SU-DHL-6 (cell line): ENCODE measurements around the gene ABCF2.

ENCODE experiments used
- H2AFZ ChIP-seq: fragments of 200-600 bp; sonication (generic); 2 replicates; pipeline ENCODE4 v1.6.1; 2014; ENCODE audit warnings: low read depth, mild to moderate bottlenecking, moderate library complexity, mixed read lengths, antibody characterized with exemption, low read length; ENCODE audit not compliant: severe bottlenecking
- H3F3A ChIP-seq: fragments of 200-600 bp; shearing (Covaris generic); 2 replicates; pipeline ENCODE4 v1.6.0; 2016; ENCODE audit warnings: antibody characterized with exemption, mild to moderate bottlenecking; ENCODE audit not compliant: insufficient read depth
- H3K27ac ChIP-seq: fragments of 200-600 bp; sonication (generic); 2 replicates; pipeline ENCODE4 v1.5.1; 2016; ENCODE audit warnings: low read depth, mild to moderate bottlenecking, low read length, moderate library complexity, mixed read lengths
- H3K27me3 ChIP-seq: fragments of 200-600 bp; sonication (generic), shearing (Covaris generic); 2 replicates; pipeline ENCODE4 v1.6.0; 2014; ENCODE audit warnings: mild to moderate bottlenecking, low read length
- H3K36me3 ChIP-seq: fragments of 200-600 bp; sonication (generic); 2 replicates; pipeline ENCODE4 v1.6.1; 2014; ENCODE audit warnings: mild to moderate bottlenecking, low read length, mixed read lengths
- H3K4me2 ChIP-seq: fragments of 300-600, 200-600 bp; shearing (Covaris generic), sonication (generic); 2 replicates; pipeline ENCODE4 v1.6.0; 2014; ENCODE audit warnings: low read length, low read depth, mild to moderate bottlenecking; ENCODE audit not compliant: poor library complexity, severe bottlenecking
- H3K4me3 ChIP-seq: fragments of 200-600 bp; sonication (generic); 2 replicates; pipeline ENCODE4 v1.5.1; 2014; ENCODE audit warnings: antibody characterized with exemption, low read length, mild to moderate bottlenecking, mixed read lengths; ENCODE audit not compliant: insufficient read depth, poor library complexity, severe bottlenecking
- H3K79me2 ChIP-seq: fragments of 200-600 bp; sonication (generic); 2 replicates; pipeline ENCODE4 v1.6.1; 2014; ENCODE audit warnings: mild to moderate bottlenecking, low read length, moderate library complexity; ENCODE audit not compliant: insufficient read depth
- H3K9ac ChIP-seq: fragments of 200-600 bp; sonication (generic); 2 replicates; pipeline ENCODE4 v1.7.0; 2014; ENCODE audit warnings: mild to moderate bottlenecking, low read length
- H3K9me2 ChIP-seq: fragments of 200-600 bp; sonication (generic); replicated peaks from 2 replicates; pipeline ENCODE4 v1.6.1; 2014; ENCODE audit warnings: low read length; ENCODE audit not compliant: insufficient read depth
- H3K9me3 ChIP-seq: fragments of 200-600 bp; sonication (generic); 2 replicates; pipeline ENCODE4 v1.6.1; 2014; ENCODE audit warnings: low read length, mixed read lengths; ENCODE audit not compliant: insufficient read depth
- H4K20me1 ChIP-seq: fragments of 200-600 bp; sonication (generic); 2 replicates; pipeline ENCODE4 v1.6.1; 2014; ENCODE audit warnings: low read depth, mild to moderate bottlenecking, antibody characterized with exemption, low read length, moderate library complexity, mixed read lengths
- CTCF ChIP-seq: fragments of 200-600 bp; sonication (generic); IDR thresholded peaks from one replicate; pipeline ENCODE4 v1.5.1; 2017; ENCODE audit warnings: antibody characterized with exemption, mild to moderate bottlenecking, low read length, moderate library complexity; ENCODE audit not compliant: insufficient read depth, poor library complexity, severe bottlenecking
- EZH2phosphoT487 ChIP-seq: fragments of 200-600 bp; sonication (generic), shearing (Covaris generic); conservative IDR thresholded peaks from 2 replicates; pipeline ENCODE4 v1.6.1; 2018; ENCODE audit warnings: mild to moderate bottlenecking, antibody characterized with exemption, low read length, moderate library complexity, mixed read lengths

The ABCF2 gene

GRCh38 chr7:151232091-151232916 lies 5.3 kb upstream of the ABCF2 start, which contains the start of gene CHPF2:
CHPF2 (plus strand) TSS chr7:151232483; CDS start chr7:151234012, 1,529 bp downstream.
- no peaks in the 10 kb centered on the region for H3F3A ChIP-seq
- no peaks in the 10 kb centered on the region for H3K36me3 ChIP-seq
- peak within 1 kb of the TSS; percentile 97 for H2AFZ ChIP-seq
- H3K27me3 ChIP-seq, result no peaks in the 10 kb centered on the region
- H3K4me3 ChIP-seq, result peak within 1 kb of the TSS; percentile 97
- H3K9ac ChIP-seq, result peak within 1 kb of the TSS; percentile 97
- H3K79me2 ChIP-seq, result peaks cover 21% of the 10 kb centered on the region
- H3K27ac ChIP-seq, result peak within 1 kb of the TSS; percentile 36
- TF ChIP-seq CTCF (no peak), EZH2phosphoT487 (no peak)
- H3K4me2 ChIP-seq, result peak within 1 kb of the TSS; percentile 70
- no peaks in the 10 kb centered on the region for H3K9me2 ChIP-seq
- no peaks in the 10 kb centered on the region for H3K9me3 ChIP-seq
- no peaks in the 10 kb centered on the region for H4K20me1 ChIP-seq

- Histone ChIP-seq H2AFZ (no peak overlapping the region), H3K4me3 (no peak overlapping the region), H3K27ac (no peak overlapping the region), H3F3A (no peaks in the 10 kb centered on the region), H3K36me3 (no peaks in the 10 kb centered on the region), H3K27me3 (no peaks in the 10 kb centered on the region), H4K20me1 (no peaks in the 10 kb centered on the region), H3K4me2 (no peak overlapping the region), H3K9me3 (no peaks in the 10 kb centered on the region), H3K79me2 (peaks cover 29% of the 10 kb centered on the region), H3K9ac (no peak overlapping the region), H3K9me2 (no peaks in the 10 kb centered on the region)
- TF ChIP-seq EZH2phosphoT487, result no peak
Observed at GRCh38 chr7:151231080-151231479, 4.1 kb upstream of the ABCF2 start.

- Histone ChIP-seq H3K79me2 (peaks cover 38% of the 10 kb centered on the region), H3K9me2 (no peaks in the 10 kb centered on the region), H3K27ac (no peak overlapping the region), H2AFZ (no peak overlapping the region), H3K36me3 (no peaks in the 10 kb centered on the region), H4K20me1 (no peaks in the 10 kb centered on the region), H3F3A (no peaks in the 10 kb centered on the region), H3K27me3 (no peaks in the 10 kb centered on the region), H3K4me2 (no peak overlapping the region), H3K9me3 (no peaks in the 10 kb centered on the region), H3K4me3 (no peak overlapping the region), H3K9ac (no peak overlapping the region)
- no peak for TF ChIP-seq CTCF
- no peak for TF ChIP-seq EZH2phosphoT487
Observed at GRCh38 chr7:151229249-151229648, 2.2 kb upstream of the ABCF2 start.
